Ecto neural progenitor cell (in vitro differentiated cells): ENCODE results near the gene YARS1.

ENCODE experiments used
- DNase-seq: peaks from one replicate; pipeline ENCODE4 v3.0.0-alpha.2; 2018; ENCODE audit warnings: low spot score

Gene YARS1

DNA sequence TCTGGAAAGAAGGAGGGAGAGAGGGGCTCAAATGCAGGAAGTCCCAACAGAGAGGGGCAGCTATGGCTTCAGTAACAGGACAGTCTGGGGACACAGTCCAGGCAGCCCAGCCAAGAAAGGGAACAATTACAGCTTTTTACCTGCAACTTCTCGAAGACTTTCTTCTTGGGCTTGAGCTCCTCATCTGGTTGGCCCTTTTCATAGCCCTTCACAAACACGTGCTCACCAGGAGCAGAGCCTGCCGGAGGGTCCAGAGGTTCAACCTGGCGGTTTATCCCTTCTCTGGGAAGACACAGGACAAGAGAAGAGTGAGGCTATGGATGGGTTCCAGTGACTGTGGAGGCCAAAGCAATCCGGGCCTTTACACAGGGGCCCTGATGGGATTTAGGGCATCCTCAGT, 37.9 kb downstream of the YARS1 start:
- no peak for DNase-seq

GRCh38 chr1:32775640-32776337, 41.4 kb downstream of the YARS1 start:
- no peak for DNase-seq

GRCh38 chr1:32774950-32775634, 42.1 kb downstream of the YARS1 start:
- no peak for DNase-seq

DNA sequence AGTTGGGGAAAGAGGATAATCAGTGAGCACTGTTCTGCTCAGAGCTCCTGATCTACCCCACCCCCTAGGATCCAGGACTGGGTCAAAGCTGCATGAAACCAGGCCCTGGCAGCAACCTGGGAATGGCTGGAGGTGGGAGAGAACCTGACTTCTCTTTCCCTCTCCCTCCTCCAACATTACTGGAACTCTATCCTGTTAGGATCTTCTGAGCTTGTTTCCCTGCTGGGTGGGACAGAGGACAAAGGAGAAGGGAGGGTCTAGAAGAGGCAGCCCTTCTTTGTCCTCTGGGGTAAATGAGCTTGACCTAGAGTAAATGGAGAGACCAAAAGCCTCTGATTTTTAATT, 42.7 kb downstream of the YARS1 start:
- no peak for DNase-seq

GRCh38 chr1:32773764-32774463, 43.2 kb downstream of the YARS1 start:
- DNase-seq, result no peak

GRCh38 chr1:32773018-32773763, 44.0 kb downstream of the YARS1 start:
- peak; percentile 85 for DNase-seq

DNA sequence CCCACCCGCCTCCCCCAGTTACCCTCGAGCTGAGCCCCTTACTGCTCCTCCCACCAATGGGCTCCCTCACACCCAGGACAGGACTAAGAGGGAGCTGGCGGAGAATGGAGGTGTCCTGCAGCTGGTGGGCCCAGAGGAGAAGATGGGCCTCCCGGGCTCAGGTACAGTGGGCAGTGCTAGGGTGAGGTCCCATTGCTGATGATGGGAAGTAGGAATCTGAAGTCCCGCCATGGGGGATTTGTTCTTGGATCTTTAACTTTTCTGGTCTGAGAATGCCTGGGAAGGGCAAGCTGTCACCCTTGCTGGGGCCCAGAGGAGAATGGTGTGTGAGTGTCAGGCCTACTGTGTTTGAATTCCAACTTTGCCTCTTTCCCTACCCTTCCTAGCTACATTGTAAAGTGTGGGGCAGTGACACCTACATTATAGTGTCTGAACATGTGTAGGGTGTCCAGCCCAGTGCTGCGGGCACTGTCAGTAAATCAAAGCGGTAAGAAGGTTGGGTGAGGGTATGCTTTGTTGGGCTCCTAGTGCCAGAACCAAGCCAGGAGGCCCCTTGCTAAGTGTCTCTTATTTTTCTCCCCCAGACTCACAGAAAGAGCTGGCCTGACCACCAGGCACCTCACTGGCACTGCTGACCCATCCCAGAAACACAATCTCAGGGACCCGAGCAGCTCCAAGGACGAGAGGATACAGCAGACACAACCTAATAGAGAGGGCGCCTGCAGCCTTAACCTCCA, 44.7 kb downstream of the YARS1 start:
- DNase-seq, result no peak

- DNase-seq, result no peak
Observed at GRCh38 chr1:32771561-32772280, 45.4 kb downstream of the YARS1 start.

GRCh38 chr1:32770741-32771548, 46.2 kb downstream of the YARS1 start:
- no peak for DNase-seq

- DNase-seq, result no peak
Observed at GRCh38 chr1:32770221-32770731, 46.9 kb downstream of the YARS1 start.

DNA sequence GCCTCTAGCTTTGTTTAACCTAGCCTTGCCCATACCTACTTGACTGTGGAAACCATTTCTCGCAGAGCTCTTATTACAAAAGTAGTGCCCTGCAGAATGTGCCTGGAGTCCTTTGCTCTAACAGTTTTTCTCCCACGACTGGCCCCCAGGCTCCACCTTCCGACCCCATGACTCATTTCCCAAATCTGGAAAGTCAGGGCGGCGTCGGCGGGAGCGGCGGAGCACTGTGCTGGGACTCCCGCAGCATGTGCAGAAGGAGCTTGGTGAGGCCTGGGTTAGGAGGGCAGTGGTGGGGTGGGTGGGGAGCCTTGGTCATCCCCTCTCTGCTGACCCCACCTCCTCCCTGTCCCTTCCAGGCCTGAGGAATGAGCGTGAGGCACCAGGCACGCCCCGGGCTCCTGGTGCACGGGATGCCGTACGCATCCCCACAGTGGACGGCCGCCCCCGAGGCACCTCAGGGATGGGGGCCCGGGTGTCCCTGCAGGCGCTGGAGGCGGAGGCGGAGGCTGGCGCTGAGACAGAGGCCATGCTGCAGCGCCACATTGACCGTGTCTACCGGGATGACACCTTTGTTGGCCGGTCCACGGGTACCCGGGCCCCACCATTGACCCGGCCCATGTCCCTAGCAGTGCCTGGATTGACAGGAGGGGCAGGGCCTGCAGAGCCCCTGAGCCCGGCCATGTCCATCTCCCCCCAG, 47.5 kb downstream of the YARS1 start:
- no peak for DNase-seq

DNA sequence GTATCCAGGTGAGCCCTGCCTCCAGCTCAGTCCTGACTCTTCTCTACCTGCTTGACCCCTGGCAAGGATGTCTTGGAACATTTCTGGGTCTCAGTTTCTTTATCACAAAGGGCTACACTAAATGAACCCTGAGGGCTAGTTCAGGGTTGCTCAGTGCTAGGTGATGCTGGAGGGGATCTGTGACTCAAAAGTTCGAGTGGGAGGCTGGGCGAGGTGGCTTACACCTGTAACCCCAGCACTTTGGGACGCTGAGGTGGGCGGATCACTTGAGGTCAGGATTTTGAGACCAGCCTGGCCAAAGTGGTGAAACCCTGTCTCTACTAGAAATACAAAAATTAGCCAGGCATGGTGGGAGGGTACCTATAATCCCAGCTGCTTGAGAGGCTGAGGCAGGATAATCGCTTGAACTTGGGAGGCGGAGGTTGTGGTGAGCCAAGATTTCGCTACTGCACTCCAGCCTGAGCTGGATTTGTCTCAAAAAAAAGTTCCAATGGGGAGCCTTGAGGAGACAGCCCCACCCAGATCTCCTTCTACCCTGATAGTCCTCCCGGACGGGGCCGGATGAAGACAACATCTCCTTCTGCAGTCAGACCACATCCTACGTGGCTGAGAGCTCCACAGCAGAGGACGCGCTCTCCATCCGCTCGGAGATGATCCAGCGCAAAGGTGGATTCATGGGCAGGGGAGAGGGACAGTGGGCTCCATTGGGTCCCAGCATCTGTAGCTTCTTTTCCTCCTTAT, 48.9 kb downstream of the YARS1 start:
- DNase-seq, result no peak

DNA sequence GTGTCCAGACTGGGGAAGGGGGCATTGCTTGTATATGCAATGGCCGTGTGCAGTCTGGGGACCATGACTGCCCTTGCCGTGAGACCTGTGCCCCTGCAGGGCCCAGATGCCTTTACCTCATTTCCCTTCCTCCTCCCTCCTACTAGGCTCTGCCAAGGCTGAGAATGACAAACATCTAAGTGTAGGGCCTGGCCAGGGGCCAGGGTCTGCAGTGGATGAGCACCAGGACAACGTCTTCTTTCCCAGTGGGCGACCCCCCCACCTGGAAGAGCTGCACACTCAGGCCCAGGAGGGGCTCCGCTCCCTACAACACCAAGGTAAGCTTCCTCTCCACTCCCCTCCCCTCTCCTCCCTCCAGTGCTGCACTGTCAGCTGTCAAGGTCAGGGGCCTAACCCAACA, 49.5 kb downstream of the YARS1 start:
- DNase-seq, result no peak

DNA sequence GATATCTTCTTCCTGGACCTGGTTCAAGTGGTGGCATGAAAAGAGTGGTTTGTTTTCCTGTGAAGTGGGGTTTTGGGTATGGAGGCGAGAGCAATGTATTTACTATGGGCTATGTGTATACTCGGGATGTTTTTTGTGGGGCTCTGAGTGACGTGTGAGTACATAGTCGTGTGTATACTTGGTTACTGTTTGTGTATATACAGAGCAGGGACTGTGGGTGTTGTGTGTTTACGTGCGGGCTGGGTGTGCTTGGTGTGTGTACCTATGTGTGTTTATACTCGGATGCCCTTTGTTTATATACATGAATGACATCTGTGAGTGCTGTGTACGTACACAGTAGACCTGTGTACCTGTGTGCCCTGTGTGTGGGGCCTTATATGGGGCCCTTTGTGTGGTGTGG, 50.0 kb downstream of the YARS1 start:
- no peak for DNase-seq

DNA sequence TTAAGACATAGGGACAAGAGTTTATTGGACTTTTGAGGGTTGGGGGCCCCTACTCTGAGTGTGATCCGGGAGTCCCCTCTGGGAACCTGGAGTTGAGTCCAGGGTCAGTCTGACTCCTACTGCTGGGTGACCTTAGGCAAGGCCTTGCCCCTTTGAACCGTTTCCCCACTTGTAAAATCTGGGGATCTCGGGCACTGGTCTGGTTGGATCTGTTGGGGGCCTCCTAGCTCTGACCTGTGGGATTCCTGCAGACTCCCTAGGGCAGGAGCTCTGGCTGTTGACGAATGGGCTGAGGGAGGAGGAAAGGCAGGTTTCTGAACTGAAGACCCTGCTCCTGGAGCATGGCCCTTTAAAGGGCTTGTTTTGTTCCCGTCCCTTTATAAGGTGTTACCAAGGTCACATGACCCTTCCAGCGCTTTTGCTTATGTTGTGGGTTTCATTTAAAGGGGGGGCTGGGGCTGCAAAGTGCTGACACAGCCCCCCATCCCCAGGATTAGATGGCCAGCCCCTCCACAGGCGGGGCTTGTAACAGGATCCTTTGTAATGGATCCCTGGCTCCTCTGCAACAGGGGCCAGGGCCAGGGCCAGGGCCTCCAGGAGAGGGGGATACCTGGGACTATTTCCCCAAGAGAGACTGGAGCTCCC, 50.7 kb downstream of the YARS1 start:
- no peak for DNase-seq

GRCh38 chr1:32765570-32766327, 51.4 kb downstream of the YARS1 start:
- DNase-seq, result no peak

DNA sequence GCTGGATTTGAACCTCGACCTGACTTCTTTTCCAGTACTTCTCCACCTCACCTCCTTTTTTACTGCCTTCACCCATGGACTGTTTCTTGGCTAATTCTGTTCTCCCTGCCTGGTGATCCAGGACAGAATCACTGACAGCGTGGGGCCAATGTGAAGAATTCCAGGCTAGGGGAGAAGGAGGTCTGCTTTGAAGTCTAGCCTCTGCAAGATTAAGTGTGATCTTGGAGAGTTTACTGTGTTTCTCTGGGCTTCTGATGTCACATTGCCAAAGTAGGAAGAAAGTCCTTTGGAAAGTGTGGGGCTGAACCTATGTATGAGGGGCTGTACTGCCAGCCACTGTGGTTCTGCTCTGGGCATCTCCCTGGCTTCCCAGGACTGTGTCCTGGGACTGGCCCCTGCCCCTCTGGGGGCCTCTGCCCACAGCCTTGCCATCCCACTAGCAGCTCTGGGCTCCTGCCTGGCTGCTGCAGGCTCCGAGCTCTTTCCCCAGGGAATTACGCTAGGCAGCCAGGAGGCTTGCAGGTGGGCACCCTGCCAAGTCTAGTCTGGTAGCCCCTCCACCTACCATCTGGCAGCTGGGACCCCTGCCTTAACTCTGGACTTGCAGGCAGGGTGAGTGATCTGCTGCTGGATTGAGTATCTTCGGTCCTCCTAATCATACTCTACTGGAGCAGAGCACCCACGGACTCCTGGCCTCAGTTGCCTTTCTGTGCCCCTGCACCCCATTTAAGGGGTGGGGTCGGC, 52.2 kb downstream of the YARS1 start:
- DNase-seq, result no peak
